OCI-LY1 (cell line): ENCODE data around the gene MRO.

ENCODE experiments used
- H2AFZ ChIP-seq: fragments of 200-600 bp; sonication (generic), shearing (Covaris generic); 2 replicates; pipeline ENCODE4 v1.6.0; 2014; ENCODE audit warnings: antibody characterized with exemption, mild to moderate bottlenecking, low read length
- H3F3A ChIP-seq: fragments of 200-600 bp; sonication (generic), shearing (Covaris generic); 2 replicates; pipeline ENCODE4 v1.6.0; 2014; ENCODE audit warnings: mild to moderate bottlenecking, antibody characterized with exemption, low read length, moderate library complexity; ENCODE audit not compliant: insufficient read depth
- H3K27ac ChIP-seq: fragments of 200-600 bp; sonication (generic); 2 replicates; pipeline ENCODE4 v1.5.1; 2014; ENCODE audit warnings: low read length, mixed run types, mild to moderate bottlenecking, low read depth; ENCODE audit not compliant: poor library complexity, severe bottlenecking
- H3K27me3 ChIP-seq: fragments of 200-600 bp; sonication (generic); 2 replicates; pipeline ENCODE4 v1.6.0; 2014; ENCODE audit warnings: antibody characterized with exemption, mild to moderate bottlenecking, low read length, moderate library complexity; ENCODE audit not compliant: insufficient read depth
- H3K36me3 ChIP-seq: fragments of 200-600 bp; sonication (generic); 2 replicates; pipeline ENCODE4 v1.6.1; 2014; ENCODE audit warnings: mild to moderate bottlenecking, antibody characterized with exemption, low read length, moderate library complexity, mixed read lengths; ENCODE audit not compliant: insufficient read depth
- H3K4me1 ChIP-seq: fragments of 200-600 bp; sonication (generic); 2 replicates; pipeline ENCODE4 v1.5.1; 2014; ENCODE audit warnings: mild to moderate bottlenecking, low read length, moderate library complexity; ENCODE audit not compliant: insufficient read depth, severe bottlenecking
- H3K4me2 ChIP-seq: fragments of 200-600 bp; sonication (generic), shearing (Covaris generic); 2 replicates; pipeline ENCODE4 v1.6.1; 2014; ENCODE audit warnings: low read length
- H3K4me3 ChIP-seq: fragments of 200-600 bp; sonication (generic); 2 replicates; pipeline ENCODE4 v1.5.1; 2014; ENCODE audit warnings: low read length, low read depth, mild to moderate bottlenecking, mixed read lengths; ENCODE audit not compliant: poor library complexity, severe bottlenecking
- H3K79me2 ChIP-seq: fragments of 200-600 bp; shearing (Covaris generic); 2 replicates; pipeline ENCODE4 v1.6.1; 2016; ENCODE audit warnings: mixed run types, low read length, mixed read lengths; ENCODE audit not compliant: insufficient read depth
- H3K9ac ChIP-seq: fragments of 200-600 bp; sonication (generic), shearing (Covaris generic); 2 replicates; pipeline ENCODE4 v1.6.1; 2014; ENCODE audit warnings: mild to moderate bottlenecking, low read length, mixed read lengths
- H3K9me2 ChIP-seq: fragments of 200-600 bp; sonication (generic), shearing (Covaris generic); 2 replicates; pipeline ENCODE4 v1.6.1; 2014; ENCODE audit warnings: low read depth, mild to moderate bottlenecking, low read length, mixed read lengths
- H3K9me3 ChIP-seq: fragments of 200-600 bp; shearing (Covaris generic); 2 replicates; pipeline ENCODE4 v1.6.1; 2014; ENCODE audit warnings: low read length, mixed read lengths
- H4K20me1 ChIP-seq: fragments of 200-600 bp; sonication (generic), shearing (Covaris generic); 2 replicates; pipeline ENCODE4 v1.6.0; 2016; ENCODE audit warnings: mild to moderate bottlenecking, low read length; ENCODE audit not compliant: insufficient read depth
- CTCF ChIP-seq: fragments of 200-600 bp; sonication (generic), shearing (Covaris generic); IDR thresholded peaks from 2 replicates; pipeline ENCODE4 v1.5.1; 2017; ENCODE audit warnings: mild to moderate bottlenecking, antibody characterized with exemption, low read length, moderate library complexity, mixed read lengths
- EZH2 ChIP-seq: fragments of 200-600 bp; sonication (generic), shearing (Covaris generic); IDR thresholded peaks from 2 replicates; pipeline ENCODE4 v1.8.0; 2017; ENCODE audit warnings: borderline replicate concordance, mixed run types, mild to moderate bottlenecking, antibody characterized with exemption, low read length, moderate library complexity, mixed read lengths

The MRO gene

GRCh38 chr18:50745945-50746344 lies 73.9 kb downstream of the MRO start:
- Histone ChIP-seq H4K20me1 (no peaks in the 10 kb centered on the region), H3K4me3 (no peak overlapping the region), H3K9ac (no peak overlapping the region), H3F3A (no peaks in the 10 kb centered on the region), H3K27me3 (no peaks in the 10 kb centered on the region; the same call in 1 of the 2 replicates), H2AFZ (no peak overlapping the region), H3K9me3 (no peaks in the 10 kb centered on the region), H3K4me2 (no peak overlapping the region), H3K9me2 (no peaks in the 10 kb centered on the region), H3K27ac (no peak overlapping the region), H3K79me2 (no peaks in the 10 kb centered on the region), H3K36me3 (no peaks in the 10 kb centered on the region), H3K4me1 (no peaks in the 10 kb centered on the region)
- no peak for TF ChIP-seq EZH2
- TF ChIP-seq CTCF: no peak
